Loucy (cell line): ENCODE results near the gene NAALADL2.

Experiments
- H2AFZ ChIP-seq: fragments of 200-600 bp; sonication (generic); 2 replicates; pipeline ENCODE4 v1.6.0; 2016; ENCODE audit warnings: antibody characterized with exemption, mild to moderate bottlenecking, low read length, moderate library complexity
- H3F3A ChIP-seq: fragments of 200-600 bp; 2 replicates; pipeline ENCODE4 v1.6.0; 2016; ENCODE audit warnings: antibody characterized with exemption, low read depth, mild to moderate bottlenecking
- H3K27me3 ChIP-seq: fragments of 200-600 bp; sonication (generic); 2 replicates; pipeline ENCODE4 v1.6.1; 2014; ENCODE audit warnings: low read length, mild to moderate bottlenecking; ENCODE audit not compliant: insufficient read depth, poor library complexity, severe bottlenecking
- H3K36me3 ChIP-seq: fragments of 200-600 bp; sonication (generic); 2 replicates; pipeline ENCODE4 v1.6.1; 2016; ENCODE audit warnings: low read length; ENCODE audit not compliant: insufficient read depth
- H3K4me1 ChIP-seq: fragments of 200-600 bp; sonication (generic); 2 replicates; pipeline ENCODE4 v1.5.1; 2014; ENCODE audit warnings: low read length, mild to moderate bottlenecking; ENCODE audit not compliant: insufficient read depth, poor library complexity, severe bottlenecking
- H3K4me2 ChIP-seq: fragments of 200-600 bp; sonication (generic); 2 replicates; pipeline ENCODE4 v1.6.0; 2014; ENCODE audit warnings: antibody characterized with exemption, low read length, low read depth, mild to moderate bottlenecking; ENCODE audit not compliant: poor library complexity, severe bottlenecking
- H3K4me3 ChIP-seq: fragments of 200-600 bp; sonication (generic); 2 replicates; pipeline ENCODE4 v1.5.1; 2014; ENCODE audit warnings: low read length, mild to moderate bottlenecking, mixed read lengths; ENCODE audit not compliant: poor library complexity, severe bottlenecking
- H3K79me2 ChIP-seq: fragments of 200-600 bp; sonication (generic); 2 replicates; pipeline ENCODE4 v1.6.1; 2014; ENCODE audit warnings: low read length; ENCODE audit not compliant: insufficient read depth
- H3K9ac ChIP-seq: fragments of 200-600 bp; sonication (generic); 2 replicates; pipeline ENCODE4 v1.6.0; 2014; ENCODE audit warnings: mild to moderate bottlenecking, low read depth, low read length, moderate library complexity; ENCODE audit not compliant: poor library complexity, severe bottlenecking
- H3K9me2 ChIP-seq: fragments of 200-600 bp; sonication (generic); replicated peaks from 2 replicates; pipeline ENCODE4 v1.6.1; 2016; ENCODE audit warnings: low read depth, low read length, mixed read lengths
- H3K9me3 ChIP-seq: fragments of 200-600 bp; sonication (generic); 2 replicates; pipeline ENCODE4 v1.6.1; 2014; ENCODE audit warnings: mild to moderate bottlenecking, antibody characterized with exemption, low read length, low read depth; ENCODE audit not compliant: insufficient read depth
- H4K20me1 ChIP-seq: fragments of 200-600 bp; sonication (generic); 2 replicates; pipeline ENCODE4 v1.6.0; 2014; ENCODE audit warnings: antibody characterized with exemption, low read length, mild to moderate bottlenecking; ENCODE audit not compliant: insufficient read depth, poor library complexity, severe bottlenecking
- CTCF ChIP-seq: fragments of 200-600 bp; sonication (generic); conservative IDR thresholded peaks from 2 replicates; pipeline ENCODE4 v1.5.1; 2014; ENCODE audit warnings: mild to moderate bottlenecking, antibody characterized with exemption, low read length
- EZH2phosphoT487 ChIP-seq: fragments of 200-600 bp; IDR thresholded peaks from 2 replicates; pipeline ENCODE4 v1.6.1; 2018; ENCODE audit warnings: antibody characterized with exemption, mild to moderate bottlenecking, moderate library complexity, borderline replicate concordance

Gene NAALADL2

GRCh38 chr3:174815750-174816149 is 43.4 kb upstream of the NAALADL2 start:
- no peaks in the 10 kb centered on the region for H3F3A ChIP-seq
- no peak for TF ChIP-seq CTCF
- no peak for TF ChIP-seq EZH2phosphoT487
- no peaks in the 10 kb centered on the region for H3K9me2 ChIP-seq
- no peak overlapping the region for H3K9ac ChIP-seq
- H3K4me2 ChIP-seq: no peak overlapping the region
- no peaks in the 10 kb centered on the region for H3K4me1 ChIP-seq
- H3K4me3 ChIP-seq: no peak overlapping the region
- H3K9me3 ChIP-seq: no peaks in the 10 kb centered on the region
- H3K79me2 ChIP-seq: no peaks in the 10 kb centered on the region
- H2AFZ ChIP-seq: no peak overlapping the region
- no peaks in the 10 kb centered on the region for H3K27me3 ChIP-seq
- H3K36me3 ChIP-seq: no peaks in the 10 kb centered on the region
- no peaks in the 10 kb centered on the region for H4K20me1 ChIP-seq

GRCh38 chr3:174820885-174821284 is 38.2 kb upstream of the NAALADL2 start:
- Histone ChIP-seq H3K9me3 (no peaks in the 10 kb centered on the region), H3K4me1 (no peaks in the 10 kb centered on the region), H3K27me3 (no peaks in the 10 kb centered on the region), H3K79me2 (no peaks in the 10 kb centered on the region), H4K20me1 (no peaks in the 10 kb centered on the region), H3K4me2 (no peak overlapping the region), H3F3A (no peaks in the 10 kb centered on the region), H2AFZ (no peak overlapping the region), H3K9me2 (no peaks in the 10 kb centered on the region), H3K9ac (no peak overlapping the region), H3K4me3 (no peak overlapping the region), H3K36me3 (no peaks in the 10 kb centered on the region)
- no peak for TF ChIP-seq EZH2phosphoT487
- no peak for TF ChIP-seq CTCF

GRCh38 chr3:174821477-174821876 is 37.7 kb upstream of the NAALADL2 start:
- H3K4me3 ChIP-seq: no peak overlapping the region
- H3K4me2 ChIP-seq: no peak overlapping the region
- H3K9me2 ChIP-seq: no peaks in the 10 kb centered on the region
- H3K9ac ChIP-seq: no peak overlapping the region
- H3K79me2 ChIP-seq: no peaks in the 10 kb centered on the region
- no peaks in the 10 kb centered on the region for H3K4me1 ChIP-seq
- no peaks in the 10 kb centered on the region for H3K9me3 ChIP-seq
- H4K20me1 ChIP-seq: no peaks in the 10 kb centered on the region
- no peaks in the 10 kb centered on the region for H3K27me3 ChIP-seq
- H3K36me3 ChIP-seq: no peaks in the 10 kb centered on the region
- TF ChIP-seq CTCF (no peak), EZH2phosphoT487 (no peak)
- H3F3A ChIP-seq: no peaks in the 10 kb centered on the region
- no peak overlapping the region for H2AFZ ChIP-seq
